ENCODE results near the gene EFCAB12.

GRCh38 chr3:129424185-129424841, 4.1 kb downstream of the EFCAB12 start:
- TF ChIP-seq ZNF274 (IDR thresholded peaks at IDR 0.05; ENCODE audit: low read depth, low read length) = no peak
- TF ChIP-seq SUZ12 (IDR thresholded peaks at IDR 0.05; ENCODE audit: extremely low read depth, insufficient read depth, insufficient read length) = no peak
- TF ChIP-seq YY1 (IDR thresholded peaks at IDR 0.05; ENCODE audit: insufficient read depth, insufficient read length) = no peak
